DMS79 treated with DMSO at 0.1 percent for 48 hours (cell line): ENCODE results near the gene ISLR2.
"Not testable (repeated sequence)": the region's sequence is repeated elsewhere in the genome, so short reads cannot be mapped to it uniquely, and the experiment has no call there.

ENCODE experiments used
- DNase-seq: peaks from one replicate; lab custom pipeline; 2025; lab: John Stamatoyannopoulos, UW

ISLR2 gene

DNA sequence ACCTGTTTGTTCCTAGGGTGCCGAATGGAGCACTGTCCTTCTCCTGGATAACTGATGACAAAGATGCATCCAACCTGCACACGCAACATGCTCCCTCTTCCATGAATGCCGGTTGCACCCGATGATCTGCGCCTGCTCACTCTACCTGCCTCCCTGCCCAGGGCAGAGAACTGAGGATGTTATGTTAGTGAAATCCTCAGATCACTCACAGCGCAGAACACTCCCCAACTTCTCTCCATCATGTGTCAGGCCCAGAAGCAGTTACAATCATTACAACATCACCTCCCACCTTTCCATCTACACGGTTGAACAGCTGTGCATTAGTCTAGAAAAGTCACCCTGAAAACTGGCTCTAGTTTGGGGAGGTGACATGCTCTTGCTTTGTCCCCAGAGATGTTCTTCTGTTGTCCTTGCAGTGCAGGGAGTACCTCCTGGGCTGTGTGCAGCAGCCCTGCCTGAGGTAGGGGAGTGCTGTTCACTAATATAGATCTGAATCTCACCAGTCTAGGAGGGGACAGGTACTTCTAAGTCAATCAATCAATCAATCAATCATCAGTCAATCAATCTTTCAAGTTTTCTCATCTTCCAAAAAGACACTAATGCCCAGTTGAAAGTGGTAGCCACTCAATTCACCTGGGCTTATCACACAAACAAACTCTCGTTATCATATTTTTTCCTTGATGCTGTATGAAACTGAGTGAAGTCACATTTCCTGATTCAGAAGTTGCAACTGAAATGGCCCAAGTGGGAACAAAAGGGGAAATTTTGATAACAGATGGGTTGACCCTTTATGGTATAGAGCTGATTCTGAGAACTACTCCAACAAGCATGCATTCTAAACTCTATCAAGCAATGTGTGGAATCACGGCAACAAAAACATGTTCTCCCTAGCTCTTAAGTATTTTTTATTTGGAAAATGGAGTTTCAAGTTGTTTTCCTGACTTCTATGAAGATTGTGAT is 27.8 kb downstream of the ISLR2 start:
- DNase-seq, result no peak

DNA sequence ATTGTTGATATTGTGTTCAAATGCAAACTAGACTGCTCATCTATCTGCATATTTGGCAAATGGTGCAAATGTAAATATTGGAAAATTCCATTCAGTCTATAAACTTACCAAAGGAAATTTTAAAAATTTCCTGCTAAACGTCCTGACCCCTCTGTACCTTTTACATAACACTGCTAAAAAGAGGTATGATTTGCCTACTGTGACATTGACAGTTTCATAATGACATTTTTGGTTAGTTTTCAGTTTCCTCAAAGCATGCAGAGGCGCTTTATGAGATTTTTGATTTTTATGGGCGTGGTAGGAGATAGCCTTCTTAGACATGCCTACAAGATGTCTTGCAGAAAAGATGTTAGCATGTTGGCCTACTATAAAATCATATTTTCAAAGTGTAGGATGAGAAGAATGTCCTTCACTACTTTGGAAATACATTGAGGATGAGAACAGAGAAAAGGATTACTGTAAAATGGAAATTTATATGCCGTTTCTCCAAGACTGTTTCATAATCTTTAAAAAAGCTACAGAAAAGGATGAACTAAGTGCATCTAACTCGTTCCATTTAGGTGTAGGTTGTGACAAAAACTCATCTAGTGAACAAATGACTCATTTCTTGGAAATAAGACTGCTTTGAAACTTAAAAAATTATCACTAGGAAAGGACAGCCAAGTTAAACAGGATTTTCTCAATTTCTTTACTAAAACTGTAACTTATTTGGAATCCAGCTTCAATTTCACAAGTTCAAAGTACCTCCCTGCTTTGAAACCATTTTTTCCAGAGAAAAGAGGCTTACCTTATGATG is 28.7 kb downstream of the ISLR2 start:
- no peak for DNase-seq

DNA sequence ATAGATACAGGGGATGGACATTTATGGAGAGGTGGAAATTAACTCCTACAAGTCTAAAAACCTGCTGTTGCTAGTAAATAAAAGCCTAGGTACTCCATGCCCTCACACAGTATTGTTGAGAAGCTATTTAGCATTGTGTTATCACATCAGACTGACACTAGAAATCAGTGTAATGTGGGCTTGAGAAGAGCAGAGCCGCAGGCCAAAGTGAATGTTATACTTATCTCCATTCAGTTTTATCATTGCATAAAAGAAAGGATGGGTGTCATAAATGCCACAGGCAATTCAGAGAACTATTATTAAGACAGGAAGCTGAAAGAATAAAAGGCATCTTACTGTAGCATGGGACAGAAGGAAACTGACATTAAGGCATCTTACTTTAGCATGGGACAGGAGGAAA is 29.4 kb downstream of the ISLR2 start:
- DNase-seq, result no peak

DNA sequence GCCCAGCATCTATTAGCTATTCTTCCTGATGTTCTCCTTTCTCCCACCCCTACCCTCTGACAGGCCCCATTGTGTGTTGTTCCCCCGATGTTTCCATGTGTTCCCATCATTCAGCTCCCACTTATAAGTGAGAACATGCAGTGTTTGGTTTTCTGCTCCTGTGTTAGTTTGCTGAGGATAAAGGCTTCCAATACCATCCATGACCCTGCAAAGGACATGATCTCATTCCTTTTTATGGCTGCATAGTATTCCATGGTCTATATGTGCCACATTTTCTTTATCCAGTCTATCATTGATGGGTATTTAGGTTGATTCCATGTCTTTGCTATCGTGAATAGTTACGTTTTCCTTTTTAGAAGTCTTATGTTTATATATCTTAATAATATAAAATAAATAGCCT is 30.0 kb downstream of the ISLR2 start:
- not testable (repeated sequence) for DNase-seq

DNA sequence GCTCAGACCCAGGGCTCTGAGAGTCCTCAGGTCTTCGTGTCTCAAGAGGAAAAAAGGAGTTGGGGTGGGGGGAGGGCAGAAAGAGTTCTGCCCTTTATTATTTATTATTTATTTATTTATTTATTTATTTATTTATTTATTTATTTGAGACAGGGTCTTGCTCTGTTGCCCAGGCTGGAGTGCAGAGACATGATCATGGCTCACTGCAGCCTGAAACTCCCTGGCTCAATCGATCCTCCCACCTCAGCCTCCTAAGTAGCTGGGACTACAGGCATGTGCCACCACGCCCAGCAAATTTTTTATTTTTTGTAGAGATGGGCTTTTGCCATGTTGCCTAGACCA is 31.8 kb downstream of the ISLR2 start:
- not testable (repeated sequence) for DNase-seq

DNA sequence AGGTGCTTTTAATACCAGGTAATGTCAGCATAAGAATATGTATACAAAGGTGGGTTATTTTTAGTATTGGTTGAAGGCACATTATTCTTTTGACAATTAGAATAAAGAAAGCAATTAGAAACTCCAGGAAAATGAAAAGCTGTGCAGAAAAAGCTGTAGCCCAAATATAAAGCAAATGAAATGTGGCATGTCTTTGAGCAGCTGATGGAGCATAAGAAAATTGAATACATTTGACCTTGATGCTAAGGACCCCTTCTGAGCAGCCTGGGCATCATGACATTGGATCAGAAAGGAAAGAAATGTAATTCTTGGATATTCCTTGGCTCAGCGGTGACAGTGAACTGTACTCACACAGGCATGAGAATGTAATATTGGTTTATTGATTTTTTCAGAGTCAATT is 35.1 kb downstream of the ISLR2 start:
- DNase-seq, result no peak

DNA sequence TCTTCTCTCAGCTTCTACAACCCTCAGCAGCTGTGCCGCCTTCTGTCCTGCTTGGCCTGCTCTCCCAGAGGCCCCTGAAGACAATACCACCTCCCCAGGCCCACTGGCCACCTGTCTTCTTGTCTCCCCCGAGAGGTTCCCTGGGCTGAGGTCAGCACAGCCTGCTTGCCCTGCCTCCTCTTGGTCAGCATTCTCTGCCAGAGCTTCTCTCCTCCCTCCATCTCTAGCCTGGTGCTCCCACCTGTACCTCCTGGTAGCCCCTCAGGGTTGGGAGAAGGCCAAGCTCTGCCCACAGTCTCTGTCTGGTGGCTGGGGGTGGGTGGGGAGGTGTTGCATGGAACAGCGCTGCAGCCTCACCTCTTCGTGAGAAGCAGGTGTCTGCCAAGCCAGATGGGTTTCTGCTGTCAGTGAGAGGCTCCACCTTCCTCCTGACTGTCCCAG is 37.5 kb downstream of the ISLR2 start:
- no peak for DNase-seq

DNA sequence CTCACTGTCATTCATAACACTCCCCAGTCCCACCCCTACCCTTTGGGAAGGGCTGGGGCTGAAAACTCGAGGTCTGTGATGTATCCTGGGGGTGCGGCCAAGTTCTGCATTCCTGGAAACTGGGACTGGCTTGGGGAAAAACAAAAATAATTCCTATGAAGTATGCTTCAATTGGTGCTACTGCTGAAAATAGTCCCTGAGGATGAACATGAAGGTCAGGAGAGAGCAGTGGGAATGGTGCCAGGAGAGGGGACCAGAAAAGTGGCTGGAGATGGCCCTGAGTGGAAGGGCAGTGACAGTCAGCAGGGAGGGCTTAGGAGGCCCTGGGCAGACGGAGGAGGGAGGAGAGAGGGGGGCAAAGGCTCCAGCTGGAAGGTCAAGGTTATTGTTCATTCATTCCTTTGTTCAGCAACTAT is 38.3 kb downstream of the ISLR2 start:
- no peak for DNase-seq

DNA sequence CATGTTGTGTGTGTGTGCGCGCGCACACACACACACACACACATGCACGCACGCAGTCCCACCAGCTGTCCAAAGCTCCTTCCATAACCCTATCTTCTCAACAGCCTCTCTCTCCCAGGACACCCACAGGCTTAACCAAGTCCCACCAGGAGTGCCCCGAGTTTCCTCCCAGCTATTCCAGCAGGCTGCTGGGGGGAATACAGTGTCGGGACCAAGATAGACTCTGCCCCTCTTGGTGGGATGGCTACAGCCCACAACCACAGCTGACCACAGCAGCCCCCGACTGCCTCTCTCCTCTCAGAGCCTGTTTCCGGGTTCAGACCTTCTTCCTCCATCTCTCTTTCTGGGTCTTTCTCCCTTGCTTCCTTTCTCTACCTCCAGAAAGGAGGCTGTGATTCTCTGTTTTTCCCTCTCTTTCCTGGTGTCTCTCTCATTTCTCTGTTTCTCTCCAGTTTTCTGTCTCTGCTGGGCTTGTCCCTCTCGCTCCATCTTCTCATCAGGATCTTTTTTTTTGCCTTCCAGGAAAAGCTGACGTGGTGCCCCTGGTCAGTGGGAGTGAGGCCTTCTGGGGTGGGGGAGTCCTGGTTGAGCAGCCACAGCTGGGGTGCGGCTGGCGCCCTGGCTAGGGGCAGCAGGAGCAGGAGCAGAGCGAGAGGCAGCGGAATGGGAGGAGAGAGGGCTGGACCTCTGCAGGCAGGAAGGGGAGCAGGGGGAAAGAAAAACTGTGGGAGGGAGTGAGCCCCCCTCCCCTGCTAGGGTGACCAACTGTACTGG is 39.9 kb downstream of the ISLR2 start:
- no peak for DNase-seq

DNA sequence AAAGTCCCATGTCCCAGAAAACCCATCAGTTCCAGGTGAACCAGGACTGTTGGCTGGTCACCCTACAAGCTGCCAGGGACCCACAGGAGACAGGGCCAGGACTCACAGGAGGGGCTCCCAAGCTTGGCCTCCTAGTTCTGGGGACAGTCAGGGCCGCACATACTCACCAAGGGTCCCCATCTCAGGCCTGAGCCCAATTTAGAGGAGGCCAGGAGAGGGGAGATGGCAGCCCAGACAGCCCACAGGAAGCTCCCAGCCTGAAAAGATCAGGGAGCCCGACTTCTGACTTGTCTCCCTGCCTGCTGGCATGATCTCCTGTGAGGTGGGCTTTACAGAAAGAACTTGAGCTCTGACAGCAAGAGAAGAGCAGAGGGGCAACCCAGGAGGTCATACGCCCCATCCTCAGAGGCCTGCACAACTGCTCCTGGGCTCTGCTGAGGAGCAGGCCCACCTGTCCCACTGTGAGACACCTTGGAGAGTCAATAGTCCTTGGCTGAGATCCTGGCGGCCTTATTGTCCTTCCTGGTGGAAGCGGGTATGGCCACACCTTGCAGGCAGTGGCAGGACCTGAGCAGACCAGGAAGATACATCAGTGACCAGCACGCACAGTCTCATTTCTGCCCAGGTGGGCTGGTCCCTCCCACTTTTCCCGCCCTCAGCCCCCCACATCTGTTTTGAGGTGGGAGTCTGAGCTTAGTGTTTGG is 40.6 kb downstream of the ISLR2 start:
- no peak for DNase-seq

DNA sequence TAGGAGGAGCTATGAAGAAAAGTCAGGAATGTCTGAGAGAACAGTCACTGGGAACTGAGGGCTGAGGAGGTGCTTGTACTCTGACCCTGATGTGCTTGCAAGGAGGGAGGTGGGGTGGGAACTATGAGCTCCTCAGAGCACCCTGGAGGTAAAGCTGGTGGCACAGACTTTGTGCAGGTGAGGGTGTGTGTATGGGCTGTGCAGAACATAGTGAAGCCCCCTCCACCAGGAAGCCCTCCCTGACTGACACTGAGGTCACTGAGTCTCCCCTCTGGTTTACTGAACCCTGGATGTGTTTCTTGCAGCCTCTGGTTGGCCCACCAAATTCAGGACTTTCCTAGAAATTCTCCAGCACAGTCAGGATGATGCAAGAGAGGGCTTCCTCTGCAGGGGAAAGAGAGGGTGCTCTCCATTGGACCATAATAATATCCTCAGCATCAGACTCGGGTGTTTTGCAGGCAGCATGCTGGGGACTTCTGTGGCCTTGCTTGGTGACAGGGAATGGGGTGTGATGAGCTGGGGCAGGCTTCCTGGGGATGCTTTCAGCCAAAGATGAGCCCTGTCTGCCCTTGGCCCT is 41.7 kb downstream of the ISLR2 start:
- no peak for DNase-seq

DNA sequence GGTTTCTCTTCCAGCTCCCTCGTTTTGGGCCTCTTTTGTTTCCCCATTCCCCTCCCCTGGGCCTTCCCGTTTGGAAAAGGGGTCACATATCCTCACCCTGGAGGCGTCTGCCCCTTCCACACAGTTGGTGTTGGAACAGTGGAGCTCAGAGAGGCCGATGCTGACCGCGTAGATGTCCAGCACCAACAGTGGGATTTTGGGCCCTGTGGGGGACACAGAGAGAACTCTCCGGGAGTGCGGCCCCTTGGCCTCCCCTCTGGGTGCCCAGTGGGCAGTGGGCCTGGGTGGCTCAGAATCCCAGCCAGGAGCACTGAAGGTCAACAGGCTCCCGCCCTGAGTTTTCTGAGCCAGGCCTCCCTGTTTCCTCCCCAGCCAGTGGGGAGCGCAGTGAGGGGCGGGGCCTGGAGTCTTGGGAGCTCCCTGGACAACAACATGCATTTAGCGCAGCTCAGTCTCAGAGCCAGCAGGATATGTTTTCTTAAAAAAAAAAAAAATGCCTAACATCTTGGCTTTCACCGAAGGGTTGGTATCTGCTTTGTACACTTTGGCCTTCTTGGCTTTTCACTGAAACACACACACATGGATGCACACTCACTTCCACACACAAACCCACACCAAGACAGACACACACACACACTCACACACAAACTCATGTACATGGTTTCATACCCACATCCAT is 42.5 kb downstream of the ISLR2 start:
- no peak for DNase-seq

DNA sequence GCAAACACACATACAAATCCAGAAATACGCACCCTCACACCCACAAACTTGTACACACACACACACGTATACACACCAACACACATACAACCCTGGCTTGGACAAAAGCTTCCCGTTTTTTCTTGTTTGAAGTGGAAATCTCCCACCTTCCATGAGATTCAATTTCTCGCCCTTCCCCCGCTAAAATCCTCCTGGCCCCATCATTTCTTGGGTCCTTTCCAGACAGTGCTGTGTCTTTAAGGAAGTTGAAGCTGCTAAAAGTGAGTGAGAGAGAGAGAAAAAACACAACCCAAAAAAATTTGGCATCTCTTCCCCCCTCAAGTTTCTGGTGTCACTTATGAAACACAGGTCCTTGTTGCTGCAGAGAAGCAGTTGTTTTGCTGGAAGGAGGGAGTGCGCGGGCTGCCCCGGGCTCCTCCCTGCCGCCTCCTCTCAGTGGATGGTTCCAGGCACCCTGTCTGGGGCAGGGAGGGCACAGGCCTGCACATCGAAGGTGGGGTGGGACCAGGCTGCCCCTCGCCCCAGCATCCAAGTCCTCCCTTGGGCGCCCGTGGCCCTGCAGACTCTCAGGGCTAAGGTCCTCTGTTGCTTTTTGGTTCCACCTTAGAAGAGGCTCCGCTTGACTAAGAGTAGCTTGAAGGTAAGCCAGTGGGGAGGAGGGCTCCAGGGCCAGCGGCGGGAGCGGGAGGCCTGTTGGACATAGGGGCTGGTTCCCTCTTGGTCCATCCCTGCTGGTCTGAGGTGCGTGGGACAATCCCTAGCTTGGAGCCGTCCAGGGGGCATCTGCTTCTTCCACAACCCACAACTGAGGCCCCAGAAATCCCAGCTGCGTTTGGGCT is 43.2 kb downstream of the ISLR2 start, which contains the start of gene ISLR:
ISLR (plus strand) TSS at position 331 of the 839 bp plus-strand sequence. CDS start 1,149 bp downstream, outside the sequence.
- peak; percentile 15 for DNase-seq

DNA sequence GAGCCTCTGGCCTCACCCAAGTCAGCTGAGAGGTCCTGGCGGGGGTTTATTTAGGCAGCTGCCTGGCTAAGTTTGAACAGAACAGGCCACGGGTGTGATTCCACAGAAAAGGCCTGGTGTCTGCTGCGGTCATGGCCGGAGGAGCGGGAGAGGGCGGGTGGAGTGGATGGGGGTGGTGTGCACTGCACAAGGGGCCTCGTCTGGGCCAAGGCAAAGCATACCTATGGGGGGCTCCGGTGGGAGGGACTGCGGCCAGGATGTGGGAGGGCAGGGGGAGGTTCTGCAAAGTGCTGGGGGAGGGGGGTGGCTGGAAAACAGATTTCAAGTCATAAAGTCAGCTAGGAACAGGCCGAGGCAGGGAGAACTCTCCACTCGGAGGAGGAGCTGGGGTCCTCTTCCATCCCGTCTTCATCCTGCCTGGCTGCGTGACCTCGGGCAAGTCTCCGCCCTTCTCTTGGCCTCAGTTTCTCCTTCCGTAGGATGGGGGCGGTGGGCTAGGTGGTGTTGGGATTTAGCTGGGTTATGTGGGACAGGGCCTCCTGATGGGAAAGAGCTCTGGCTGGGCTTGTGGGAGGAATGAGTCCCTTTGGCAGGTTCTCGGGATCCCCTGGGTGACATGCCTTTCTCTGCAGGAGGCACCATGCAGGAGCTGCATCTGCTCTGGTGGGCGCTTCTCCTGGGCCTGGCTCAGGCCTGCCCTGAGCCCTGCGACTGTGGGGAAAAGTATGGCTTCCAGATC is 44.0 kb downstream of the ISLR2 start:
- no peak for DNase-seq

DNA sequence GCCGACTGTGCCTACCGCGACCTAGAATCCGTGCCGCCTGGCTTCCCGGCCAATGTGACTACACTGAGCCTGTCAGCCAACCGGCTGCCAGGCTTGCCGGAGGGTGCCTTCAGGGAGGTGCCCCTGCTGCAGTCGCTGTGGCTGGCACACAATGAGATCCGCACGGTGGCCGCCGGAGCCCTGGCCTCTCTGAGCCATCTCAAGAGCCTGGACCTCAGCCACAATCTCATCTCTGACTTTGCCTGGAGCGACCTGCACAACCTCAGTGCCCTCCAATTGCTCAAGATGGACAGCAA is 44.5 kb downstream of the ISLR2 start:
- DNase-seq, result no peak

DNA sequence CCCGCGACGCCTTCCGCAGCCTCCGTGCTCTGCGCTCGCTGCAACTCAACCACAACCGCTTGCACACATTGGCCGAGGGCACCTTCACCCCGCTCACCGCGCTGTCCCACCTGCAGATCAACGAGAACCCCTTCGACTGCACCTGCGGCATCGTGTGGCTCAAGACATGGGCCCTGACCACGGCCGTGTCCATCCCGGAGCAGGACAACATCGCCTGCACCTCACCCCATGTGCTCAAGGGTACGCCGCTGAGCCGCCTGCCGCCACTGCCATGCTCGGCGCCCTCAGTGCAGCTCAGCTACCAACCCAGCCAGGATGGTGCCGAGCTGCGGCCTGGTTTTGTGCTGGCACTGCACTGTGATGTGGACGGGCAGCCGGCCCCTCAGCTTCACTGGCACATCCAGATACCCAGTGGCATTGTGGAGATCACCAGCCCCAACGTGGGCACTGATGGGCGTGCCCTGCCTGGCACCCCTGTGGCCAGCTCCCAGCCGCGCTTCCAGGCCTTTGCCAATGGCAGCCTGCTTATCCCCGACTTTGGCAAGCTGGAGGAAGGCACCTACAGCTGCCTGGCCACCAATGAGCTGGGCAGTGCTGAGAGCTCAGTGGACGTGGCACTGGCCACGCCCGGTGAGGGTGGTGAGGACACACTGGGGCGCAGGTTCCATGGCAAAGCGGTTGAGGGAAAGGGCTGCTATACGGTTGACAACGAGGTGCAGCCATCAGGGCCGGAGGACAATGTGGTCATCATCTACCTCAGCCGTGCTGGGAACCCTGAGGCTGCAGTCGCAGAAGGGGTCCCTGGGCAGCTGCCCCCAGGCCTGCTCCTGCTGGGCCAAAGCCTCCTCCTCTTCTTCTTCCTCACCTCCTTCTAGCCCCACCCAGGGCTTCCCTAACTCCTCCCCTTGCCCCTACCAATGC is 45.1 kb downstream of the ISLR2 start:
- DNase-seq, result no peak

DNA sequence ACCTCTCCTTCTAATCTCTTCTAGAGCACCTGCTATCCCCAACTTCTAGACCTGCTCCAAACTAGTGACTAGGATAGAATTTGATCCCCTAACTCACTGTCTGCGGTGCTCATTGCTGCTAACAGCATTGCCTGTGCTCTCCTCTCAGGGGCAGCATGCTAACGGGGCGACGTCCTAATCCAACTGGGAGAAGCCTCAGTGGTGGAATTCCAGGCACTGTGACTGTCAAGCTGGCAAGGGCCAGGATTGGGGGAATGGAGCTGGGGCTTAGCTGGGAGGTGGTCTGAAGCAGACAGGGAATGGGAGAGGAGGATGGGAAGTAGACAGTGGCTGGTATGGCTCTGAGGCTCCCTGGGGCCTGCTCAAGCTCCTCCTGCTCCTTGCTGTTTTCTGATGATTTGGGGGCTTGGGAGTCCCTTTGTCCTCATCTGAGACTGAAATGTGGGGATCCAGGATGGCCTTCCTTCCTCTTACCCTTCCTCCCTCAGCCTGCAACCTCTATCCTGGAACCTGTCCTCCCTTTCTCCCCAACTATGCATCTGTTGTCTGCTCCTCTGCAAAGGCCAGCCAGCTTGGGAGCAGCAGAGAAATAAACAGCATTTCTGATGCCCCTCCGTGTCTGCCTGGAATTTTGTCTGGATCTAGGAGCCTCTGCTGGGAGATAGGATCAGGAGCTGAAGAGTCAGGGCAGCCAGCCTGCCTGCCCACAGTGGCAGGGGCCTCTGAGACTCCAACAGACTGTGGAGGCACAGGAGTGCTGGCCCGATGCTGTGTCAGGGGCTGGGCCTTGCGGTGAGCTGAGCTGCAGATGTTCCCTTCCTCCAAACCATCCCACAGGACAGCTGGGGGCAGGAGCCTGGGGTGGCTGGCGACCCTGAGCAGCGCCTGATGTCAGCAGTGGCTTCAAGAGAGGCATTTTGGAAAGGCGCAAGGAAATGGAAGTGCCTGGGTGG is 46.2 kb downstream of the ISLR2 start:
- DNase-seq, result no peak
